Subcutaneous abdominal adipose tissue (tissue), 5 donors: ENCODE measurements around the gene SLFN14.
"Not testable (repeated sequence)": the region's sequence is repeated elsewhere in the genome, so short reads cannot be mapped to it uniquely, and the experiment has no call there.

Experiments used
- H3K27ac ChIP-seq: one replicate; pipeline ENCODE4 v1.7.0; 2013; ENCODE audit warnings: low read depth, mild to moderate bottlenecking, inconsistent platforms, low read length, moderate library complexity
- H3K27me3 ChIP-seq, 5 donors: one replicate each; pipeline ENCODE4 v1.7.0; 2013; ENCODE audit warnings: low read length in 5 of 5, inconsistent platforms in 1 of 5; ENCODE audit not compliant: control insufficient read depth in 5 of 5, insufficient read depth in 4 of 5
- H3K36me3 ChIP-seq, 5 donors: one replicate each; pipeline ENCODE4 v1.7.0; 2013; ENCODE audit warnings: low read length in 5 of 5; ENCODE audit not compliant: control insufficient read depth in 5 of 5, insufficient read depth in 5 of 5
- H3K4me1 ChIP-seq, 5 donors: one replicate each; pipeline ENCODE4 v1.7.0; 2013; ENCODE audit warnings: low read length in 5 of 5, mild to moderate bottlenecking in 3 of 5, moderate library complexity in 1 of 5; ENCODE audit not compliant: control insufficient read depth in 5 of 5, insufficient read depth in 5 of 5
- H3K4me3 ChIP-seq, 5 donors: one replicate each; pipeline ENCODE4 v1.7.0; 2013; ENCODE audit warnings: low read length in 5 of 5, low read depth in 1 of 5
- H3K9ac ChIP-seq, 5 donors: one replicate each; pipeline ENCODE4 v1.7.0; 2013; ENCODE audit warnings: low read length in 5 of 5, mild to moderate bottlenecking in 4 of 5, moderate library complexity in 3 of 5
- H3K9me3 ChIP-seq, 5 donors: one replicate each; pipeline ENCODE4 v1.7.0; 2013; ENCODE audit warnings: low read length in 5 of 5; ENCODE audit not compliant: control insufficient read depth in 5 of 5
- donor health status: healthy.
- donor health status: healthy.
- donor health status: healthy.
- donor health status: healthy.
- donor health status: healthy.

Gene SLFN14

DNA sequence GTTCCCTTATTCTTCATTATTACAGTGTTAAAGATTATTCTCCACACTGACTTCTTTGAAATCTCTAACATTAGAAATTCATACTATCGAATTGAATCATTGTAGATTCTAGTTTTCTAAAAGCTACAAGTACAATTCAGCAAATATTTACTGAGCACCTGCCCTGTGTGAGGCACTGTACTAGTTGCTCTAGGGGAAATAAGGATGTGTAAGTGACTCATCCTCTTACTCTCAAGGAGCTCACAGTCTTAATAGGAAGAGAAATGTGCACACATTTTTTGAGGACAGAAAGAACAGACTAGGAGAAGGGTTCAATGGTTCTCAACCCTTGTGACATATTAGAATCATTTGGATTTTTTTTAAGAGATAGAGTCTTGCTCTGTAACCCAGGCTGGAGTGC, 15.5 kb downstream of the SLFN14 start:
- H3K36me3 ChIP-seq: no peaks in the 10 kb centered on the region
- H3K4me1 ChIP-seq: peaks cover 0 to 28% (median 5%) of the 10 kb centered on the region in 5 donors
- H3K4me3 ChIP-seq: no peak overlapping the region
- no peaks in the 10 kb centered on the region for H3K27me3 ChIP-seq
- no peak overlapping the region for H3K9ac ChIP-seq
- no peak overlapping the region for H3K27ac ChIP-seq
- no peaks in the 10 kb centered on the region for H3K9me3 ChIP-seq

DNA sequence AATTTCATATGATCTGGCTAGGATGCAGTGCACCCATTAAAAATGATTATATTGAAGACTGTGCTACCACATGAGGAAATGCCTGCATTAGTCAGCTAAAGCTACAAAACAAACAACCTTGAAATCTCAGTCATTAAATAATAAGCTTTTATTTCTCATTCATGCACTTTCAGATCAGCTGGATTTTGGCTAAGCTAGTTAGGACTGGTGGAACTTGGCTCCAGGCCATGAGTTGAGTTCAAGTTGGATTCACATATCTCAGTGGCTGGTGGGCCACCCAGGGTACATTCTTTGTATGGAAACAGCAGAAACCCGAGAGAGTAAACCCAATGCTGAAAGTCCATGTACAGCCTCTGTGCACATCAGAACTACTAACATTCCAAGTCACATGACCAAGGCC, 16.8 kb downstream of the SLFN14 start:
- Histone ChIP-seq H3K9ac (no peak overlapping the region), H3K4me3 (no peak overlapping the region), H3K27ac (no peak overlapping the region), H3K4me1 (peaks cover 0 to 37% (median 15%) of the 10 kb centered on the region in 5 donors), H3K9me3 (no peaks in the 10 kb centered on the region), H3K27me3 (no peaks in the 10 kb centered on the region), H3K36me3 (no peaks in the 10 kb centered on the region)

DNA sequence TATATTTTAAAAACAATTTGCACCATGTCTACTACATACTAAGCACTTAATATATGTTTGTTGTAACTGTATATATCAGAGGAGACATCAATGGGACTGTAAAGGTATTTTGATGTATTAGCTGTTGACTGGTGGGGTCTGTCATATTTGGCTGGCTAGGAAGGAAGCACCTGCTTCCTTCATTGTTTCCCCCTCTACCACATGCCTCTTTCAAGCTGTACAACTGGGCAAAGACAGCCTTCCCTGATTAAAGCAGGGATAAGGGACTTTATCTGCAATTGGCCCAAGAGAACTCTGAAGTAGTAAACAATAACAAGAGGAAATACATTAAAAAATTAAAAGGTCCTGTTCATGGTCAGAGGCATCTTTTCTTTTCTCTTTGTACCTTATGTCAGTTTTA, 17.6 kb downstream of the SLFN14 start:
- Histone ChIP-seq H3K27ac (no peak overlapping the region), H3K4me1 (peaks cover 0 to 46% (median 20%) of the 10 kb centered on the region in 5 donors)

DNA sequence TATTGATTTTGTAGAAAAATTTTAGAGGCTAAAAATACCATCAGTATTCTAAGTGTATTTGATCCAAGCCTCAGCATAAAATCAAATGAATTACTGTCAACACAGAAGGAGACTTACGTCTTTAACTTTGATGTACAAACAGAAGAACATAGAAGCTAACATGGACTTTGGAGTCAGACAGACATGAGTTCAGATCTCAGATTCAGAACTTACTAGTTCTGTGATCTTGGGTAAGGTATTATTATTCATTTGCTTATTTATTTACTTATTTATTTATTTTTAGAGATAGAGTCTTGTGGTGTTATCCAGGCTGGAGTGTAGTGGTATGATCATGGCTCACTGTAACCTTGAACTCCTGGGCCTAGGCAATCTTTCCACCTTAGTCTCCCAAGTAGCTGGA, 19.2 kb downstream of the SLFN14 start:
- Histone ChIP-seq H3K27ac (peak overlapping the region; percentile 80), H3K27me3 (no peaks in the 10 kb centered on the region), H3K36me3 (no peaks in the 10 kb centered on the region), H3K9me3 (no peaks in the 10 kb centered on the region), H3K9ac (peak overlapping the region in 4 of 5 donors; percentile 2 to 62 (median 46)), H3K4me3 (peak overlapping the region in 4 of 5 donors; percentile 66 to 71 (median 68)), H3K4me1 (peaks cover 0 to 61% (median 32%) of the 10 kb centered on the region in 5 donors)

More for the DNA sequence above, 17.6 kb downstream of the SLFN14 start:
- Histone ChIP-seq H3K4me3 (no peak overlapping the region), H3K9ac (no peak overlapping the region), H3K27me3 (no peaks in the 10 kb centered on the region), H3K36me3 (no peaks in the 10 kb centered on the region), H3K9me3 (no peaks in the 10 kb centered on the region)

DNA sequence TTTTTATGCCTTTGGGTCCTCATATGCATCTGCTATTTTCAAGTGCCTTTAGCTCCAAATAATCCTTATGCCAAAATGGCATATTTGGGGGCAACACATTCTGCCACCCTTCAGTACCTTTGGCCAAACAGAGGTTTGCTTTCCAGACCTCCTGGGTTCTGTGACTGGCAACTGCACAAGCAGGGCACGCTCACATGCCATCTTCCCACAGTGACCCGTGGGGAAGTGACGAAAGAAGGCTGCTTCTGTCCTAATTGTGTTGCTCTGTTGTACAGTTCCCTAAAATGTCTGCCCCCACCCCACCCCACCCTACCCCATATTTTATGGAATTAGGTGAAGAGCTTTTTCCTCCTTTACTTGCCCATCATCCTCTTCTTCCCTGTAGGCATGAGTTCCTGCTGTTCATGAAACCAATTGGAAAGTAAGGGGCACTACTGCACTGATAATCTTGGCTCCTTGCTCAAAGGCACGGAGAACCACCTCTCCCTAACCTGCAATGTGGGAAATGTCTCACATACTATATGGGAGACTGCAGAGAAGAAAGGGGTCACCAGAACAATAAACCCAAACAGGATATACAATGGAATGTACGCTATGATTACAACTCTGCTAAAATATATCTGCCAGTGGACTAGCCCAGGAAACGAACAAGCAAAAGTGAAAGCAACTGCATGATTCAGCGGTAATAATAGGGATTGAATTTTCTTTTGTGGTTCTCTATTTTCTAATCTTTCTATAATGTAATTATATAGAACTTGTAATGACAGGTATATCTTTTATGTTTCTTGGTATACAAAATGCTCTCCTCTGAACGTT, 19.8 kb downstream of the SLFN14 start:
- Histone ChIP-seq H3K9me3 (no peaks in the 10 kb centered on the region), H3K9ac (peak overlapping the region in 4 of 5 donors; percentile 2 to 62 (median 56)), H3K4me1 (peaks cover 0 to 66% (median 32%) of the 10 kb centered on the region in 5 donors), H3K36me3 (no peaks in the 10 kb centered on the region), H3K4me3 (peak overlapping the region; percentile 65 to 71 (median 67)), H3K27ac (peak overlapping the region; percentile 80), H3K27me3 (no peaks in the 10 kb centered on the region)

DNA sequence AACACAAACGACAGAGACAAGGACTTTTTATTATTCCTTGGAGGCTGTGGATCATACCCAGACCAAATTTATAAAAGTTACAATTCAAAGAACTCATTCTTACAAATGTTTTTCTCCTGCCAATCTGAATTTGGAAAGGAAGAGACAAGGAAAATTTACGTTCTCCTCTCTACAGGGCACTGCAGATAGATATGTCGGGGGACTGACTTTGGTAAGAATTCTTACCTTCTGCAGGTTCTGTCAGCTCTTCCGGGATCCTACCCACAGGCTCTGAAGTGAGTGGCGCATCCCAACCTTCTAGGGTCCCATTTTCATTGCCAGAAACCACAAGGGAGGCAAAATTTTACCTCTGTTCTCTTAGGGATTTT, 21.0 kb downstream of the SLFN14 start:
- H3K9ac ChIP-seq: peak overlapping the region in 3 of 5 donors; percentile 5 to 56 (median 44)
- peak overlapping the region in 3 of 5 donors; percentile 3 to 28 (median 12) for H3K4me3 ChIP-seq
- no peaks in the 10 kb centered on the region for H3K36me3 ChIP-seq
- peaks cover 0 to 70% (median 32%) of the 10 kb centered on the region in 5 donors for H3K4me1 ChIP-seq
- no peaks in the 10 kb centered on the region for H3K27me3 ChIP-seq
- peak overlapping the region; percentile 59 for H3K27ac ChIP-seq
- H3K9me3 ChIP-seq: no peaks in the 10 kb centered on the region

DNA sequence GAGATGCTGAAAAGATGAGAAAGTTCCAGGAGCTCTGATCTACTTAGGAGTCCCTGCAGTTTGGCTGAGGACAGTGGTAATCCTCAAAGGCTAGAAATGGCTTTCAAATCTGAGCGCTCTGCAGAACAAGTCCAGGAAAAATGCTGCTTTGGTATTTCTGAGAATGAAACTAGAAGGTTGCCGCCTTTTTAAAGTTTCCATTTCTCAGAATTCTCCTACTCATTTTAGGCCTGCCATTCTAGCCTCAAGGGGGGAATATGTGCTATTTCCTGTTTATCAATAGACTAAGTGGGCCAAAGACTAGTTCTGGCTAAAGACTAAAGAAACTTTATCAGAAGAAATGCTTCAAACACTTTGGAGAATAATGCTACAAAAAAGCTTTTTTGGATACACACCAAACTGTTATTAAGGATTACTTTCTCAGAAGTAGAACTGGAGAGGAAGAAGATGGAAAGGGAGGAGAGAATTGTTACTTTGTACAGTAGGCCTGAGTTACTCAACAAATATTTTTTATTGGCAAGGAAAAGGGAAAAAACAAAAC, 22.9 kb downstream of the SLFN14 start, which contains the start of gene SLFN12L:
SLFN12L (minus strand) TSS at position 78 of the 541 bp plus-strand sequence. CDS start 15,314 bp downstream, outside the sequence.
- H3K27me3 ChIP-seq: no peaks in the 10 kb centered on the region
- H3K9ac ChIP-seq: peak within 1 kb of the TSS in 4 of 5 donors; percentile 31 to 72 (median 44)
- H3K4me3 ChIP-seq: peak within 1 kb of the TSS in 4 of 5 donors; percentile 35 to 53 (median 46)
- H3K9me3 ChIP-seq: no peaks in the 10 kb centered on the region
- H3K36me3 ChIP-seq: no peaks in the 10 kb centered on the region
- H3K27ac ChIP-seq: peak within 1 kb of the TSS; percentile 73
- H3K4me1 ChIP-seq: peaks cover 0 to 70% (median 32%) of the 10 kb centered on the region in 5 donors

DNA sequence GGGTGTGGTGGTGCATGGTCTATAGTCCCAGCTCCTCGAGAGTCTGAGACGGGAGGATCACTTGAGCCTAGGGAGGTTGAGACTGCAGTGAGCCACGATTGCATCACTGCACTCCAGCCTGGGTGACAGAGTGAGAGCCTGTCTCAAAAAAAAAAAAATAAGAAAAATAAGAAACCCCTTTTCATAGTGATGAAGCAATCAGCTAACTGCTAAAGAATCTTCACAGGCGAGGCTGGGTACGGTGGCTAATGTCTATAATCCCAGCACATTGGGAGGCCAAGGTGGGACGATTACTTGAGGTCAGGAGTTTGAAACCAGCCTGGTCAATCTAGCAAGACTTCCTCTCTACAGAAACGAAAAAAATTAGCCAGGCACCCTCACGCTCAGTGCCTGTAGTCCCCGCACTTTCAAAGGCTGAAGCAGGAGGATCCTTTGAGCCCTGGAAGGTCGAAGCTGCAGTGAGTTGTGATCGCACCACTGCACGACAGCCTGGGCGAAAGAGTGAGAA, 23.9 kb downstream of the SLFN14 start:
- H3K4me1 ChIP-seq: peaks cover 0 to 65% (median 32%) of the 10 kb centered on the region in 5 donors

DNA sequence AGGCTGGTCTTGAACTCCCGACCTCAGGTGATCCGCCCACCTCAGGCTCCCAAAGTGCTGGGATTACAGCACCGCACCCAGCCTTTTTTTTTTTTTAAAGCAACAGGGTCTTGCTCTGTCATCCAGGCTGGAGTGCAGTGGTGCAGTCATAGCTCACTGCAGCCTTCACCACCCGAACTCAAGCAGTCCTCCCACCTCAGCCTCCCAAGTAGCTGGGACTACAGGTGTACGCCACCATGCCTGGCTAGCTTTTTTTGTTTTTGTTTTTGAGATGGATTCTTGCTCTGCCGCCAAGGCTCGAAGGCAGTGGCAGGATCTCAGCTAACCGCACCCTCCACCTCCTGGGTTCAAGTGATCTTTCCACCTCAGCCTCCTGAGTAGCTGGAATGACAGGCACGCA, 25.2 kb downstream of the SLFN14 start:
- H3K4me1 ChIP-seq: peaks cover 0 to 55% (median 30%) of the 10 kb centered on the region in 5 donors
- not testable (repeated sequence) for H3K27me3 ChIP-seq, H3K9ac ChIP-seq, H3K4me3 ChIP-seq, H3K36me3 ChIP-seq, H3K27ac ChIP-seq, H3K9me3 ChIP-seq

More for the DNA sequence above, 23.9 kb downstream of the SLFN14 start:
- Histone ChIP-seq H3K27ac (peak overlapping the region; percentile 73), H3K36me3 (no peaks in the 10 kb centered on the region), H3K27me3 (no peaks in the 10 kb centered on the region), H3K4me3 (peak overlapping the region in 4 of 5 donors; percentile 35 to 53 (median 46)), H3K9me3 (no peaks in the 10 kb centered on the region), H3K9ac (peak overlapping the region in 3 of 5 donors; percentile 31 to 72 (median 33))
